Neural progenitor cell (in vitro differentiated cells): ENCODE results near the gene UBXN6.

Experiments
- EZH2 ChIP-seq: fragments of 200-600 bp; sonication (generic); IDR thresholded peaks from 2 replicates; pipeline ENCODE4 v1.6.1; 2017; ENCODE audit warnings: antibody characterized with exemption, mild to moderate bottlenecking, moderate library complexity
- EZH2phosphoT487 ChIP-seq: fragments of 200-600 bp; sonication (generic); IDR thresholded peaks from 2 replicates; pipeline ENCODE4 v1.6.1; 2017; ENCODE audit warnings: antibody characterized with exemption
- TF ChIP-seq, protein P1 (sequence below): fragments of 200-600 bp; sonication (generic); IDR thresholded peaks from 2 replicates; pipeline ENCODE4 v1.5.1; 2017; ENCODE audit warnings: antibody characterized with exemption, mild to moderate bottlenecking

DNA sequence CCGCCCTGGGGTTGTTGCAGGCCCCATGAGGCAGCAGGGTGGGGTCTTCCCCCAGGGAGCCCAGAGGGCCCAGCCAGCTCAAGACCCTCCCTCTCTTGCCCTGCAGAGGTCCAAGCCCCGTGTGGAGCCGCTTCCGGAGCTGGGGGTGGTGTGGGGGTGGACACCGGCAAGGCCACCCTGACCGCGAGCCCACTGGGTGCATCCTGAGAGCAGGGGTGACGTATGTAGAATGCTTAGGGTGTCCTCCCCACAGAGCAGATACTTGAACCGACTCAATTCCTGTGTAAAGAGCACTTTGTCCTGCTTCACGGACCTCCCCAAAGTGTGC is 14.8 kb downstream of the UBXN6 start:
- TF ChIP-seq, protein P1, sequence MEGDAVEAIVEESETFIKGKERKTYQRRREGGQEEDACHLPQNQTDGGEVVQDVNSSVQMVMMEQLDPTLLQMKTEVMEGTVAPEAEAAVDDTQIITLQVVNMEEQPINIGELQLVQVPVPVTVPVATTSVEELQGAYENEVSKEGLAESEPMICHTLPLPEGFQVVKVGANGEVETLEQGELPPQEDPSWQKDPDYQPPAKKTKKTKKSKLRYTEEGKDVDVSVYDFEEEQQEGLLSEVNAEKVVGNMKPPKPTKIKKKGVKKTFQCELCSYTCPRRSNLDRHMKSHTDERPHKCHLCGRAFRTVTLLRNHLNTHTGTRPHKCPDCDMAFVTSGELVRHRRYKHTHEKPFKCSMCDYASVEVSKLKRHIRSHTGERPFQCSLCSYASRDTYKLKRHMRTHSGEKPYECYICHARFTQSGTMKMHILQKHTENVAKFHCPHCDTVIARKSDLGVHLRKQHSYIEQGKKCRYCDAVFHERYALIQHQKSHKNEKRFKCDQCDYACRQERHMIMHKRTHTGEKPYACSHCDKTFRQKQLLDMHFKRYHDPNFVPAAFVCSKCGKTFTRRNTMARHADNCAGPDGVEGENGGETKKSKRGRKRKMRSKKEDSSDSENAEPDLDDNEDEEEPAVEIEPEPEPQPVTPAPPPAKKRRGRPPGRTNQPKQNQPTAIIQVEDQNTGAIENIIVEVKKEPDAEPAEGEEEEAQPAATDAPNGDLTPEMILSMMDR = no peak
- TF ChIP-seq EZH2 (no peak), EZH2phosphoT487 (no peak)
